ENCODE data around the gene GNPTG. TPM values are rescaled to one million over a fixed set of nuclear protein-coding genes. Genes with fewer than 3 reads are reported as not detected.

The GNPTG gene
- total and polyA plus RNA-seq, 2 of the 13 experiments (the other 11 are each of a cell fraction or from before 2014, with no cell fraction given): 22.7 to 71.1 TPM

GRCh38 chr16:1363501-1364041 is 11.8 kb downstream of the GNPTG start (continued):
- TF ChIP-seq CCDC6 (CRISPR knock-in tag; IDR thresholded peaks at IDR 0.05): no peak
- TF ChIP-seq EHMT2 (IDR thresholded peaks at IDR 0.05; ENCODE audit: borderline replicate concordance, low read depth, low read length): no peak
- TF ChIP-seq ZNF770 (CRISPR knock-in tag; IDR thresholded peaks at IDR 0.05): peak; percentile 58; the same call in 1 of the 2 replicates
- TF ChIP-seq NCOA2 (CRISPR knock-in tag; IDR thresholded peaks at IDR 0.05): no peak
- no peak for TF ChIP-seq ISL2 (CRISPR knock-in tag; IDR thresholded peaks at IDR 0.05)
- no peak for TF ChIP-seq KLF13 (CRISPR knock-in tag; IDR thresholded peaks at IDR 0.05)
- no peak for TF ChIP-seq NFE2L2 (IDR thresholded peaks at IDR 0.05; ENCODE audit: low read length)
- TF ChIP-seq NRL (CRISPR knock-in tag; IDR thresholded peaks at IDR 0.05; ENCODE audit: borderline replicate concordance): peak; percentile 45; the same call in 1 of the 2 replicates
- TF ChIP-seq CREB3 (CRISPR knock-in tag; IDR thresholded peaks at IDR 0.05): no peak
- TF ChIP-seq TFDP1 (CRISPR knock-in tag; IDR thresholded peaks at IDR 0.05; ENCODE audit: borderline replicate concordance): no peak
- no peak for TF ChIP-seq GPBP1L1 (CRISPR knock-in tag; IDR thresholded peaks at IDR 0.05)
- TF ChIP-seq KMT2A (CRISPR knock-in tag; IDR thresholded peaks at IDR 0.05): no peak
- no peak for TF ChIP-seq ZMYM4 (CRISPR knock-in tag; IDR thresholded peaks at IDR 0.05)
- TF ChIP-seq PLRG1 (conservative IDR thresholded peaks at IDR 0.05): no peak
- no peak for TF ChIP-seq TIGD3 (CRISPR knock-in tag; IDR thresholded peaks at IDR 0.05; ENCODE audit: borderline replicate concordance)
- no peak for TF ChIP-seq MLX (CRISPR knock-in tag; IDR thresholded peaks at IDR 0.05)
- TF ChIP-seq SKI (IDR thresholded peaks at IDR 0.05; ENCODE audit: partially characterized antibody): peak; percentile 24
- no peak for TF ChIP-seq ZNF563 (CRISPR knock-in tag; IDR thresholded peaks at IDR 0.05)
- no peak for TF ChIP-seq FIP1L1 (IDR thresholded peaks at IDR 0.05; ENCODE audit: borderline replicate concordance, insufficient read depth, low read depth, low read length)
- no peak for TF ChIP-seq ZNF446 (CRISPR knock-in tag; IDR thresholded peaks at IDR 0.05)
- TF ChIP-seq KDM5A (IDR thresholded peaks at IDR 0.05; ENCODE audit: borderline replicate concordance, low read length): no peak
- TF ChIP-seq U2AF1 (optimal IDR thresholded peaks at IDR 0.05; ENCODE audit: low read depth, low read length): no peak
- no peak for TF ChIP-seq DRAP1 (CRISPR knock-in tag; IDR thresholded peaks at IDR 0.05)
- TF ChIP-seq ZNF777 (CRISPR knock-in tag; IDR thresholded peaks at IDR 0.05): peak; percentile 63; the same call in 1 of the 2 replicates
